Osteoblast (primary cell): ENCODE data around the gene STUM. TPM values are rescaled to one million over a fixed set of nuclear protein-coding genes. Genes with fewer than 3 reads are reported as not detected.

Experiments
- DNase-seq: peaks from one replicate; pipeline ENCODE4 v3.0.0; 2011; ENCODE audit warnings: low spot score, mixed read lengths; ENCODE audit not compliant: insufficient read length; ENCODE audit errors: missing footprints
- H2AFZ ChIP-seq: 2 replicates; pipeline ENCODE4 v1.6.0; 2011; ENCODE audit warnings: mild to moderate bottlenecking, low read length
- H3K27ac ChIP-seq: 2 replicates; pipeline ENCODE4 v1.5.1; 2011; ENCODE audit warnings: mild to moderate bottlenecking, low read depth, low read length, moderate library complexity
- H3K27me3 ChIP-seq: 2 replicates; pipeline ENCODE4 v1.6.0; 2012; ENCODE audit warnings: mild to moderate bottlenecking, control low read depth, inconsistent platforms, low read length, moderate library complexity; ENCODE audit not compliant: insufficient read depth
- H3K36me3 ChIP-seq: 2 replicates; pipeline ENCODE4 v1.5.1; 2011; ENCODE audit warnings: mild to moderate bottlenecking, low read length, control low read depth, moderate library complexity; ENCODE audit not compliant: insufficient read depth
- H3K4me1 ChIP-seq: 2 replicates; pipeline ENCODE4 v1.5.1; 2011; ENCODE audit warnings: mild to moderate bottlenecking, low read length, control low read depth, moderate library complexity; ENCODE audit not compliant: insufficient read depth
- H3K4me2 ChIP-seq: 2 replicates; pipeline ENCODE4 v1.6.0; 2011; ENCODE audit warnings: mild to moderate bottlenecking, low read length; ENCODE audit not compliant: insufficient read depth
- H3K4me3 ChIP-seq: fragments of 200-600 bp; sonication (generic); 3 replicates; pipeline ENCODE4 v1.5.1; 2012; ENCODE audit warnings: mild to moderate bottlenecking, low read length, inconsistent platforms; ENCODE audit not compliant: insufficient read depth
- H3K79me2 ChIP-seq: 2 replicates; pipeline ENCODE4 v1.6.0; 2012; ENCODE audit warnings: mild to moderate bottlenecking, low read length, control low read depth, inconsistent platforms; ENCODE audit not compliant: insufficient read depth
- H3K9me3 ChIP-seq: 2 replicates; pipeline ENCODE4 v1.5.1; 2011; ENCODE audit warnings: low read depth, low read length, control low read depth
- H4K20me1 ChIP-seq: 2 replicates; pipeline ENCODE4 v1.6.0; 2012; ENCODE audit warnings: mild to moderate bottlenecking, low read length, control low read depth; ENCODE audit not compliant: insufficient read depth
- CTCF ChIP-seq: IDR thresholded peaks from 2 replicates; pipeline ENCODE4 v1.5.1; 2011; ENCODE audit warnings: mild to moderate bottlenecking, low read depth, low read length, moderate library complexity; ENCODE audit errors: extremely low read depth
- total RNA-seq: library from RNA; depleted of rRNA; stranded (reverse); fragments of >200 nt; gene quantifications from 2 replicates; pipeline ENCODE4 v1.2.3, GENCODE V29; 2012

The STUM gene
- total RNA-seq, 1 donor = under 0.01 TPM

- H3K27me3 ChIP-seq = peaks cover 69% of the 10 kb centered on the region
- no peak overlapping the region for H3K4me3 ChIP-seq
- H3K36me3 ChIP-seq = no peaks in the 10 kb centered on the region
- peak; percentile 68 for DNase-seq
- no peaks in the 10 kb centered on the region for H4K20me1 ChIP-seq
- H3K4me1 ChIP-seq = no peaks in the 10 kb centered on the region
- TF ChIP-seq CTCF = no peak
- no peaks in the 10 kb centered on the region for H3K79me2 ChIP-seq
- no peak overlapping the region for H3K4me2 ChIP-seq
- no peak overlapping the region for H2AFZ ChIP-seq
- H3K27ac ChIP-seq = no peak overlapping the region
- H3K9me3 ChIP-seq = no peaks in the 10 kb centered on the region
Measured at GRCh38 chr1:226550672-226551041, 2.1 kb downstream of the STUM start.

- Histone ChIP-seq H3K4me3 (no peak overlapping the region), H3K27ac (no peak overlapping the region), H3K36me3 (no peaks in the 10 kb centered on the region), H3K4me1 (no peaks in the 10 kb centered on the region), H3K79me2 (no peaks in the 10 kb centered on the region), H2AFZ (no peak overlapping the region), H3K4me2 (no peak overlapping the region), H3K27me3 (peaks cover 63% of the 10 kb centered on the region), H3K9me3 (no peaks in the 10 kb centered on the region), H4K20me1 (no peaks in the 10 kb centered on the region)
- TF ChIP-seq CTCF = no peak
- no peak for DNase-seq
Measured at GRCh38 chr1:226551299-226551698, 2.7 kb downstream of the STUM start.

- no peak for TF ChIP-seq CTCF
- DNase-seq = no peak
- peaks cover 57% of the 10 kb centered on the region for H3K27me3 ChIP-seq
Measured at GRCh38 chr1:226552061-226552460, 3.5 kb downstream of the STUM start.

GRCh38 chr1:226553266-226553923 is 4.8 kb downstream of the STUM start:
- H3K36me3 ChIP-seq = no peaks in the 10 kb centered on the region
- H4K20me1 ChIP-seq = no peaks in the 10 kb centered on the region
- peaks cover 48% of the 10 kb centered on the region for H3K27me3 ChIP-seq
- no peak overlapping the region for H3K4me3 ChIP-seq
- no peaks in the 10 kb centered on the region for H3K4me1 ChIP-seq
- no peak overlapping the region for H2AFZ ChIP-seq
- no peak for DNase-seq
- no peak for TF ChIP-seq CTCF
- no peaks in the 10 kb centered on the region for H3K9me3 ChIP-seq
- no peak overlapping the region for H3K27ac ChIP-seq
- H3K79me2 ChIP-seq = no peaks in the 10 kb centered on the region
- no peak overlapping the region for H3K4me2 ChIP-seq

More at GRCh38 chr1:226552061-226552460, 3.5 kb downstream of the STUM start:
- Histone ChIP-seq H4K20me1 (no peaks in the 10 kb centered on the region), H3K27ac (no peak overlapping the region), H3K9me3 (no peaks in the 10 kb centered on the region), H3K36me3 (no peaks in the 10 kb centered on the region), H3K79me2 (no peaks in the 10 kb centered on the region), H3K4me2 (no peak overlapping the region), H3K4me3 (no peak overlapping the region), H2AFZ (no peak overlapping the region), H3K4me1 (no peaks in the 10 kb centered on the region)
